HEK293 (cell line): ENCODE data around the gene TMEM121.

Source experiments
- HIC1 ChIP-seq: fragments of 450-650 bp; formaldehyde crosslinking; IDR thresholded peaks from 2 replicates; pipeline ENCODE4 v1.5.1; 2016; ENCODE audit warnings: missing biosample characterization, missing genetic modification characterization
- KLF7 ChIP-seq: fragments of 450-650 bp; formaldehyde crosslinking; IDR thresholded peaks from 2 replicates; pipeline ENCODE4 v1.5.1; 2016; ENCODE audit warnings: missing biosample characterization, missing genetic modification characterization, borderline replicate concordance
- MEIS1 ChIP-seq: sonication (generic); formaldehyde crosslinking; IDR thresholded peaks from 2 replicates; pipeline ENCODE4 v1.8.1; 2022; ENCODE audit warnings: missing genetic modification reagents, mild to moderate bottlenecking, borderline replicate concordance
- PRDM2 ChIP-seq: fragments of 450-650 bp; formaldehyde crosslinking; IDR thresholded peaks from 2 replicates; pipeline ENCODE4 v1.5.1; 2016; ENCODE audit warnings: missing biosample characterization, missing genetic modification characterization, borderline replicate concordance
- RBAK ChIP-seq: fragments of 450-650 bp; formaldehyde crosslinking; IDR thresholded peaks from 2 replicates; pipeline ENCODE4 v1.5.1; 2016; ENCODE audit warnings: missing biosample characterization, missing genetic modification characterization
- YY2 ChIP-seq: fragments of 450-650 bp; formaldehyde crosslinking; IDR thresholded peaks from 2 replicates; pipeline ENCODE4 v1.5.1; 2016; ENCODE audit warnings: missing biosample characterization, missing genetic modification characterization
- ZBTB21 ChIP-seq: fragments of 450-650 bp; formaldehyde crosslinking; IDR thresholded peaks from 2 replicates; pipeline ENCODE4 v1.5.1; 2017; ENCODE audit warnings: missing biosample characterization, missing genetic modification characterization
- ZBTB8A ChIP-seq: fragments of 450-650 bp; formaldehyde crosslinking; IDR thresholded peaks from 2 replicates; pipeline ENCODE4 v1.5.1; 2016; ENCODE audit warnings: missing biosample characterization, missing genetic modification characterization
- ZFHX2 ChIP-seq: fragments of 450-650 bp; formaldehyde crosslinking; conservative IDR thresholded peaks from 2 replicates; pipeline ENCODE4 v1.5.1; 2016; ENCODE audit warnings: missing biosample characterization, missing genetic modification characterization
- ZFP37 ChIP-seq: fragments of 450-650 bp; formaldehyde crosslinking; IDR thresholded peaks from 2 replicates; pipeline ENCODE4 v1.5.1; 2016; ENCODE audit warnings: missing biosample characterization, missing genetic modification characterization
- ZIC2 ChIP-seq: fragments of 450-650 bp; formaldehyde crosslinking; IDR thresholded peaks from 2 replicates; pipeline ENCODE4 v1.5.1; 2016; ENCODE audit warnings: missing biosample characterization, missing genetic modification characterization
- ZNF112 ChIP-seq: fragments of 450-650 bp; formaldehyde crosslinking; IDR thresholded peaks from 2 replicates; pipeline ENCODE4 v1.5.0; 2017; ENCODE audit warnings: missing biosample characterization, missing genetic modification characterization
- ZNF121 ChIP-seq: fragments of 450-650 bp; formaldehyde crosslinking; IDR thresholded peaks from 2 replicates; pipeline ENCODE4 v1.5.1; 2016; ENCODE audit warnings: missing biosample characterization, missing genetic modification characterization
- ZNF133 ChIP-seq: fragments of 450-650 bp; formaldehyde crosslinking; IDR thresholded peaks from 2 replicates; pipeline ENCODE4 v1.5.1; 2016; ENCODE audit warnings: missing biosample characterization, missing genetic modification characterization
- ZNF223 ChIP-seq: fragments of 450-650 bp; formaldehyde crosslinking; IDR thresholded peaks from 2 replicates; pipeline ENCODE4 v1.5.1; 2016; ENCODE audit warnings: missing biosample characterization, missing genetic modification characterization
- ZNF239 ChIP-seq: fragments of 450-650 bp; formaldehyde crosslinking; IDR thresholded peaks from 2 replicates; pipeline ENCODE4 v1.5.1; 2016; ENCODE audit warnings: missing biosample characterization, missing genetic modification characterization
- ZNF354C ChIP-seq: fragments of 450-650 bp; formaldehyde crosslinking; IDR thresholded peaks from 2 replicates; pipeline ENCODE4 v1.5.1; 2016; ENCODE audit warnings: missing biosample characterization, missing genetic modification characterization, low read depth, borderline replicate concordance
- ZNF416 ChIP-seq: fragments of 450-650 bp; formaldehyde crosslinking; IDR thresholded peaks from 2 replicates; pipeline ENCODE4 v1.5.1; 2016; ENCODE audit warnings: missing biosample characterization, missing genetic modification characterization
- ZNF488 ChIP-seq: fragments of 450-650 bp; formaldehyde crosslinking; IDR thresholded peaks from 2 replicates; pipeline ENCODE4 v1.5.1; 2016; ENCODE audit warnings: missing biosample characterization, missing genetic modification characterization
- ZNF624 ChIP-seq: fragments of 450-650 bp; formaldehyde crosslinking; IDR thresholded peaks from 2 replicates; pipeline ENCODE4 v1.5.1; 2017; ENCODE audit warnings: missing biosample characterization, missing genetic modification characterization
- ZNF707 ChIP-seq: fragments of 450-650 bp; formaldehyde crosslinking; IDR thresholded peaks from 2 replicates; pipeline ENCODE4 v1.5.1; 2016; ENCODE audit warnings: missing biosample characterization, missing genetic modification characterization
- ZNF785 ChIP-seq: fragments of 450-650 bp; formaldehyde crosslinking; IDR thresholded peaks from 2 replicates; pipeline ENCODE4 v1.5.1; 2016; ENCODE audit warnings: missing biosample characterization, missing genetic modification characterization
- ZNF843 ChIP-seq: fragments of 450-650 bp; formaldehyde crosslinking; IDR thresholded peaks from 2 replicates; pipeline ENCODE4 v1.5.1; 2016; ENCODE audit warnings: missing biosample characterization, missing genetic modification characterization
- TF ChIP-seq, protein P1 (sequence below): fragments of 450-650 bp; formaldehyde crosslinking; IDR thresholded peaks from 2 replicates; pipeline ENCODE4 v1.5.1; 2016; ENCODE audit warnings: missing biosample characterization, missing genetic modification characterization
- TF ChIP-seq, protein P2 (sequence below): fragments of 450-650 bp; formaldehyde crosslinking; IDR thresholded peaks from 2 replicates; pipeline ENCODE4 v1.5.1; 2016; ENCODE audit warnings: missing biosample characterization, missing genetic modification characterization
- TF ChIP-seq, protein P3 (sequence below): fragments of 450-650 bp; formaldehyde crosslinking; IDR thresholded peaks from 2 replicates; pipeline ENCODE4 v1.5.1; 2016; ENCODE audit warnings: missing biosample characterization, missing genetic modification characterization, low read depth

The TMEM121 gene

GRCh38 chr14:105490572-105491365 is 35.6 kb upstream of the TMEM121 start, which contains the start of gene TEDC1 (continued):
- no peak for TF ChIP-seq ZNF624
- TF ChIP-seq YY2 (tag by site-specific recombination): peak; percentile 37; the same call in 1 of the 2 replicates
- TF ChIP-seq ZFHX2: no peak
- TF ChIP-seq PRDM2 (tag by site-specific recombination): no peak
- no peak for TF ChIP-seq ZFP37 (tag by site-specific recombination)
- TF ChIP-seq ZBTB21 (tag by site-specific recombination): 0 out of 2 replicates have a peak, but pooled peaks have one; percentile 45
- no peak for TF ChIP-seq ZNF239 (tag by site-specific recombination)
- no peak; the same call in 1 of the 2 replicates for TF ChIP-seq HIC1 (tag by site-specific recombination)
- TF ChIP-seq, protein P1, sequence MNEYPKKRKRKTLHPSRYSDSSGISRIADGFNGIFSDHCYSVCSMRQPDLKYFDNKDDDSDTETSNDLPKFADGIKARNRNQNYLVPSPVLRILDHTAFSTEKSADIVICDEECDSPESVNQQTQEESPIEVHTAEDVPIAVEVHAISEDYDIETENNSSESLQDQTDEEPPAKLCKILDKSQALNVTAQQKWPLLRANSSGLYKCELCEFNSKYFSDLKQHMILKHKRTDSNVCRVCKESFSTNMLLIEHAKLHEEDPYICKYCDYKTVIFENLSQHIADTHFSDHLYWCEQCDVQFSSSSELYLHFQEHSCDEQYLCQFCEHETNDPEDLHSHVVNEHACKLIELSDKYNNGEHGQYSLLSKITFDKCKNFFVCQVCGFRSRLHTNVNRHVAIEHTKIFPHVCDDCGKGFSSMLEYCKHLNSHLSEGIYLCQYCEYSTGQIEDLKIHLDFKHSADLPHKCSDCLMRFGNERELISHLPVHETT (tag by site-specific recombination): peak; percentile 81
- TF ChIP-seq ZNF707: no peak
- no peak for TF ChIP-seq MEIS1
- no peak for TF ChIP-seq ZNF488 (tag by site-specific recombination)
- no peak for TF ChIP-seq ZNF785
- no peak for TF ChIP-seq ZNF416 (tag by site-specific recombination)
- TF ChIP-seq ZIC2 (tag by site-specific recombination): peak; percentile 62
- peak; percentile 97 for TF ChIP-seq ZBTB8A
- TF ChIP-seq ZNF133 (tag by site-specific recombination): no peak
- no peak for TF ChIP-seq ZNF121 (tag by site-specific recombination)
- TF ChIP-seq ZNF223 (tag by site-specific recombination): no peak
- TF ChIP-seq ZNF843 (tag by site-specific recombination): peak; percentile 66
- no peak for TF ChIP-seq ZNF354C (tag by site-specific recombination)
- peak; percentile 86 for TF ChIP-seq KLF7 (tag by site-specific recombination)
- TF ChIP-seq, protein P2, sequence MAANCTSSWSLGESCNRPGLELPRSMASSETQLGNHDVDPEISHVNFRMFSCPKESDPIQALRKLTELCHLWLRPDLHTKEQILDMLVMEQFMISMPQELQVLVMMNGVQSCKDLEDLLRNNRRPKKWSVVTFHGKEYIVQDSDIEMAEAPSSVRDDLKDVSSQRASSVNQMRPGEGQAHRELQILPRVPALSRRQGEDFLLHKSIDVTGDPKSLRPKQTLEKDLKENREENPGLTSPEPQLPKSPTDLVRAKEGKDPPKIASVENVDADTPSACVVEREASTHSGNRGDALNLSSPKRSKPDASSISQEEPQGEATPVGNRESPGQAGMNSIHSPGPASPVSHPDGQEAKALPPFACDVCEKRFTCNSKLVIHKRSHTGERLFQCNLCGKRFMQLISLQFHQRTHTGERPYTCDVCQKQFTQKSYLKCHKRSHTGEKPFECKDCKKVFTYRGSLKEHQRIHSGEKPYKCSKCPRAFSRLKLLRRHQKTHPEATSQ (tag by site-specific recombination): no peak
- TF ChIP-seq, protein P3, sequence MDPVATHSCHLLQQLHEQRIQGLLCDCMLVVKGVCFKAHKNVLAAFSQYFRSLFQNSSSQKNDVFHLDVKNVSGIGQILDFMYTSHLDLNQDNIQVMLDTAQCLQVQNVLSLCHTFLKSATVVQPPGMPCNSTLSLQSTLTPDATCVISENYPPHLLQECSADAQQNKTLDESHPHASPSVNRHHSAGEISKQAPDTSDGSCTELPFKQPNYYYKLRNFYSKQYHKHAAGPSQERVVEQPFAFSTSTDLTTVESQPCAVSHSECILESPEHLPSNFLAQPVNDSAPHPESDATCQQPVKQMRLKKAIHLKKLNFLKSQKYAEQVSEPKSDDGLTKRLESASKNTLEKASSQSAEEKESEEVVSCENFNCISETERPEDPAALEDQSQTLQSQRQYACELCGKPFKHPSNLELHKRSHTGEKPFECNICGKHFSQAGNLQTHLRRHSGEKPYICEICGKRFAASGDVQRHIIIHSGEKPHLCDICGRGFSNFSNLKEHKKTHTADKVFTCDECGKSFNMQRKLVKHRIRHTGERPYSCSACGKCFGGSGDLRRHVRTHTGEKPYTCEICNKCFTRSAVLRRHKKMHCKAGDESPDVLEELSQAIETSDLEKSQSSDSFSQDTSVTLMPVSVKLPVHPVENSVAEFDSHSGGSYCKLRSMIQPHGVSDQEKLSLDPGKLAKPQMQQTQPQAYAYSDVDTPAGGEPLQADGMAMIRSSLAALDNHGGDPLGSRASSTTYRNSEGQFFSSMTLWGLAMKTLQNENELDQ (tag by site-specific recombination): no peak
- TF ChIP-seq RBAK (tag by site-specific recombination): no peak
- no peak for TF ChIP-seq ZNF112 (tag by site-specific recombination)
